Left cardiac atrium (tissue), 4 donors: ENCODE results near the gene CD46. TPM values are rescaled to one million over a fixed set of nuclear protein-coding genes. Genes with fewer than 3 reads are reported as not detected.

ENCODE experiments used
- ATAC-seq, 2 donors: fragments of 200-7000 bp; cut with Tn5 transposase; one replicate each; pipeline ENCODE4 v1.9.1; 2020; ENCODE audit warnings: mild to moderate bottlenecking in 2 of 2, moderate library complexity in 2 of 2
- DNase-seq: peaks from one replicate; pipeline ENCODE4 v3.0.0-alpha.2; 2020
- intact Hi-C, 2 donors: fragments of 100-400 bp; cut with DNase I; formaldehyde crosslinking; loops; one replicate each; pipeline versions ENCODE4 v1.14.1 to v1.15.1; 2022 to 2023
- total RNA-seq, 2 donors: library from RNA; stranded (reverse); fragmentation: NEBNext Ultra II Directional; extraction: Animal tissue kit (Norgen Biotek cat#: 25700); gene quantifications; one replicate each; pipeline ENCODE4 v1.2.1, GENCODE V29; 2021
- donor health status: DM: no; HTN: yes; CAD: no.
- donor health status: DM: no; HTN: yes; CAD: no; lungs with severe emphysema.
- donor health status: DM: yes; HTN: yes; CAD: no.
- donor health status: Dilated cardiomyopathy.

Gene CD46
- total RNA-seq, 2 donors from 2014 or later = 108 to 110 TPM

- ATAC-seq (no peak), DNase-seq (no peak)
- intact Hi-C loops = no loop called here
Measured at GRCh38 chr1:207808911-207809555, 57.2 kb downstream of the CD46 start.

GRCh38 chr1:207810173-207810572 lies 58.3 kb downstream of the CD46 start:
- no peak for ATAC-seq
- no peak for DNase-seq
- intact Hi-C loops = no loop called here

DNA sequence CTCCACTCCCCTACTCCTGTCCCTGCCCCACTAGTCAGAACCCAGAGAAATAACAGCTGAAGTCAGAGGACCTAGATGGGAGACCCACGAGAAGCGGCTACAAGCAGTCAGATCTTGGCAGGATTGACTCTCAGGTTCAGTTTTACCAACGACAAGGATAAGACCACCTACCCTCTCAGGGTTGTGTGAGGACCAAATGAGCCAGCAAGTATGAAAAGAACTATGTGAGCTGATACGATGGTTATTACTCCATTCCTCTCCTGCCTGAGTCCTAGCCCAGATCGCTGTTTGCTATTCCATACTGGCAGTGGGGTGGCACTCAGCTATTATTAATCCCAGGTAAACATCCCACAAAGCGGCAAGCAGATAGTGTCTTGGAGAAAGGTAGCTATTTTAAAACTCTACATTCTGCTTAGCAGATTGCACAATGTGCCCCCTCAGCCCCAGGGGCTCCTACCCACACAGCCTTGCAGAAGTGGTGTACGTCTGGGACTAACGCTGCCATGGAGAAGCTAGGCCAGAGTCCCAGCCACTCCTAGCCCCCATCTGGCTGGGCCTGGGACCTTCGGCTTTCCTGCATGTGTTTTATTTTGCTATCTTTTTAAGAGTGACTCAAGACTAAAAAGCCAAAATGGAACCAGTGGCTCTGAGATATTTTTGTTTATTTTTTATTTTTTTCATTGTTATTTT lies 58.9 kb downstream of the CD46 start:
- ATAC-seq = no peak
- intact Hi-C loops = no loop called here
- no peak for DNase-seq

DNA sequence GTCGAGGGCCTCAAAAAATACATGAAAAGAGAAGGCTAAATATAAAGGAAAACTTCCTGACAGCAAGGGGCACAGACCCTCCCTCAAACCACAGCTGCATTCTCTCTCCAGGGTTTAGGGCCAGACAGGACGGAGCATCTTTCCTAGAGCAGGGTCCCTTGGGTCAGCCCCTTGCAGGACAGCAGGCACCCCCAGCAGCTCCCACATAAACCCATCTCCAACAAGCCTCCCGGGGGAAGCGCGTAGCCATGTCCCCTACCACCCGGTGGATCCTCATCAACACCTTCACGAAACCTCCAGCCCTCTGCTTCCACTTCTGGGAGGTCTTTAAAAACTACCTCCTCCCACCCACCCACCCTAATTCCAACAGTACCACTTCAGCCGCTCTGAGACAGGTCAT lies 59.5 kb downstream of the CD46 start:
- ATAC-seq (no peak), DNase-seq (no peak)
- intact Hi-C loops = no loop called here

DNA sequence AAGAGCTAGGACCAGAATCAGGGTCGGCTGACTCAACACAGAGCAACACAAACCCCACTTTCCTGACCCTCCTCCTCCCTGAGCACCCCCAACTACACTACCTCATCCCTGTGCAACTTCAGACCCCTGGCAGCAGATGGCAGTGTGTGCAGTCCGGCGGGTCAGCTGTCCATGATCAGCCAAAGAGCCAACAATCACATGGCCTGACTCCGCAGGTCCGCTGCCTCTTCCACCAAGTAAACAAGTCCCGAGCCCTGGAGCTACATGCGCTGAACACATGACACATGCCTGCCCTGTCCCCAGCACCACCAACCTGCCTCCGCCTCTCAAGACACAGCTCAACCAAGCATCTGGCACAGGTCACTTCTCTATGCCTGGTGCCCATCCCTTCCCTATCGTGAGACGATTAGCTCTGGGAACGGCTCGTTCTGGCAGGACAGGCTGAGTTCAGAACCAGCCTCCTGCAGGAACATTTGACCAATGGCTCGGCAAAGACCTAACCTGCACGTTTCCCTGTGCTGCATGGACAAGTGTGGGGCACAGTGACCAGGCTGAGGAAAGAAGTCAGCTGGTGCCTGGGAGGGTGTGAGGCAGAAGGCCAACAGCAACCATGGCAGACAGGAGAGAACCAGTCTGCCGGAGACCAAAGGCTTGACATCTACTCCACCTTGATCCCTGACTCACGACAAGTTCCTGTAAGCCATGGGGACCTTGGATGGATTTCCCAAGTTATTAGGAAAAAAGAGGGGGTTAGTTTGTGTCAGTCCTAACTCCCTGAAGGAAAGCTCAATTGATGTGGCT lies 60.3 kb downstream of the CD46 start:
- DNase-seq (peak; percentile 73), ATAC-seq (peak; percentile 22 to 49)
- intact Hi-C loops = no loop called here

DNA sequence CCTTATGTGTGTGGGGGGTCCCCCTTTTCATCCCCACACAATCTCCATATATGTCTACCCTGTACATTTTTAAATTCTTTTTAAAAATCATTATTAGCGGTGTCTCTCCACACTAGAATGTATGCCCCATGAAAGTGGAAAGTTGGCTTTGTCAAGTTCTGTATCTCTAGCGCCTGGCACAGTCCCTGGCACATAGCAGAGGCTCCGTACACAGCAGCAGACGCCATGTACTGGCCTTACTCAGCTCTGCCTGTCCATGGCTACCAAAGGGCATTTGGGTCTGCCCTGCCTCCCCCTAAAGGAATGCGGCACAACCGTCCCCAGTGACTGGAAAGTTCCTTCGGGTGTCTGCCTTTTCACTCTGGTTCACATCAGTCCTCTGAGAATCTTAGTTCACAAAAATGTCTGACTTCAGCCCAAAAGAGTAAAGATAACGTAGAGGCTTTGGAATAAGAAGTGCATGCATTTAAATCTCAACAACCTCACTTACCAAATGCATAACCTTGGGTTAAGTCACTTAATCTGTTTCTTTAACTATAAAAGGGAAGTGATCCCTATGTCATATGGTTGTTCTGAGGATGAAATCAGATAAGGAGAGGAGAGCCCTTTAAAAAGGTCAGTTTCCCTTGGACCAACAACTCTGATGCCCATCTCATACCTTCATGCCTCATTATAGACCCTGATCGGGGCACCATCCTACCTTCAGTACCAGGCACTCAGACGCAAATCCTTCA lies 61.1 kb downstream of the CD46 start:
- DNase-seq (no peak), ATAC-seq (no peak)
- intact Hi-C loops = no loop called here

GRCh38 chr1:207813512-207813881 lies 61.6 kb downstream of the CD46 start:
- DNase-seq (no peak), ATAC-seq (no peak)
- intact Hi-C loops = no loop called here

- no peak for DNase-seq
- intact Hi-C loops = no loop called here
- ATAC-seq = no peak
Measured at GRCh38 chr1:207813946-207814345, 62.1 kb downstream of the CD46 start.

- DNase-seq = no peak
- intact Hi-C loops = no loop called here
- peak in 1 of 2 donors; percentile 12 for ATAC-seq
Measured at GRCh38 chr1:207814469-207814868, 62.6 kb downstream of the CD46 start.

DNA sequence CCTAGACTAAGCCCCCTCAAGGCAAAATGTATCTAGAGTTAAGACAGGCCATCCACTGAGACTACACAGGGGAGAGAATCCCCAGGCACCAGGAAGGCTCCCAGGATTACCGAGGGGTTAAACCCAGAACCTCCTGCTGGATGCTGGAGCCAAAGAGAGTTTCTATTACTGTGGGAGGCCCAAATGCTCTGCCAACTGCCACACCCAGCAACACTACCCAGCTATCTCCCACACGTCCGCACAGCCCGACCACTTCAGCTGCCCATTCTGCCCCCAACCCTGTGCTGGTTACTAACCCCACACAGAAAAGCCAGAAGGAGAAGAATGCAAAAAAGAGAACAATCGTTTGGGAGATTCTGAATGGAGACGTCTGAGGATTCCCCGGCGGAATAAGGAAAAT lies 63.6 kb downstream of the CD46 start:
- DNase-seq (no peak), ATAC-seq (peak in 1 of 2 donors; percentile 5)
- intact Hi-C loops = no loop called here

GRCh38 chr1:207815913-207816291 lies 64.0 kb downstream of the CD46 start:
- intact Hi-C loops = no loop called here
- no peak for ATAC-seq
- no peak for DNase-seq

DNA sequence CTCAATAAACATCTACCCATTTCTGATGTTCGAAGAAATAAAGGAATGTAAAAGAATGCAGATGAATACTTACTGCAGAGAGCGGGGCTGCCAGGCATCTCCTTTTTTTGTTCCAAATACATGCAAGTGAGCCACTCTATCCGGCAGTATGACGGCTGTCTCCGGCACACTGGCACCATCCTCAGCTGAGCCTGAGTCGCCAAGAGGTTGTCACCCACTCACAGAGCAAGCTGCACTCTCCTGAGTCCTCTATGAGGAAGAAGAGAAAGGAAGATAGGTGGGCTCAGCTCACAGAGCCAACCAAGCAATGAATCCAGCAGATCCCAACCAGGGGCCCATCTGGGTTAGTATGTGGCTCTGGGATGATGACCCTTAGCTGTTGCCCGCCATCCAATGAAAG lies 65.3 kb downstream of the CD46 start:
- no peak for DNase-seq
- intact Hi-C loops = no loop called here
- ATAC-seq = no peak

DNA sequence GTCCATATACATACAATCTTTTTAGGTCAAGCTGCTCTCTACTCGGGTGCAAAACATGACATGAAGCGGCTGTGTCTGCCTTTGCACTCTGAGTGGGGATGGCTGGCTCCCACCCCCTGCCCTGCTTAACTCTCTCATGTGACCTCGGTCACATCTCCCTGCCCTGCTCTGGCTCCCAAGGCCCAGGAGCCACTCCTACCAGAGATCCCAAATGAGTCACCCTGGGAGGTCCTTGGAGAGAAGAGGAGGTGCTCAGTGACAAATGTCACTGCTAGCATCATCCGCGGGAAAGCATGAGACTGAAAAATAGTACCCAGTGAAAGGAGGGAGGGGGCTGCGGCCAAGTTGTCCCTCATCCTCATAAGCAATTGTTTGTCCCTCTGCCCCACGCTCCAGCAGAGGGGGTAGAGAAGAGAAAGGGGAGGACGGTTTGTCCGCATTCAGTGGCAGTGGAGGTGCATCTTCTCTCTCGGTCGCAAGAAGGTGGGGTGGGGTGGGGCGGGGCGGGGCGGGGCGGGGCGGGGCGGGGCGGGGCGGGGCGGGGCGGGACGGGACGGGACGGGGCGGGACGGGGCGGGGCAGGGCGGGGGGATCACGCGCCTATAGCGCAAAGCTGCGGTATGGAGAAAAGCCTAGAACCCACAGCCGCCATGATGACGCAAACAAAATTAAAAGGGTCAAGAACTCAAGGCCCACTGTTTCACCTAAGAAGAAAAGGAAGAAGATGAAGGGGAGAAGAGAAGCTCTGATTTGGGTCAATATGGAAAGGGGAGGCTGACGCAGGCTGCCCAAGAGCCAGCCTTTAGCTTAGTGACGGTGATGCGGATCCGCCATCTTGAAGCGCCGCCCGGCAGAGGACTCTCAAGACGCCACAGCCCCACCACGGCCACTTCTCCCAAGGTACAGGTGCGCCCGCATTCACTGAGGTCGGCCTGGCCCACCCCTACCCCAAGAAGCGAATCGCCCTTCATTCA lies 66.2 kb downstream of the CD46 start:
- peak; percentile 65 for DNase-seq
- intact Hi-C loops = no loop called here
- peak in 1 of 2 donors; percentile 46 for ATAC-seq

DNA sequence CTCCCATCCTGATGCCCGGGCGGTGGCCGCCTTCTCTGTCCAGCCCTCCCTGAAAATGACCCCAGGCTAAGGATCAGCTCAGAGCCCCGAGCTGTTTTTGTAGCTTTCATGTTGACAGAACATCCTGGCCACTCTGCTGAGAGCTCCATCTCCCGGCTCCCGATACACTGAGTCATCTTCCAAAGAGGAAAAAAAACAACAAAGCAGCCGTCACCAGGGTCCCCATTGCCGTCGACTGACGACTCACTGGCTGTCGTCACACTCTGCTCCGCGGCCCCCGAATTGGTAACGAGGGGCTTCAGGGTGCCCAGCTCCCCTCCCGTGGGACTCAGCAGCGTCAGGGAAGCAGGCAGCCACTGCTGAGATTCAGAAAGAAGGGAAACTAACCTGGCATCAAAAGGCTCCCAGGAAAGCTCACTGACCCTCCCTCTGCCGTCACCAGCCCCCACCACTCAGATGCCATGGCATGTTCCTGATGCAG lies 67.2 kb downstream of the CD46 start:
- ATAC-seq (no peak), DNase-seq (no peak)
- intact Hi-C loops = no loop called here

DNA sequence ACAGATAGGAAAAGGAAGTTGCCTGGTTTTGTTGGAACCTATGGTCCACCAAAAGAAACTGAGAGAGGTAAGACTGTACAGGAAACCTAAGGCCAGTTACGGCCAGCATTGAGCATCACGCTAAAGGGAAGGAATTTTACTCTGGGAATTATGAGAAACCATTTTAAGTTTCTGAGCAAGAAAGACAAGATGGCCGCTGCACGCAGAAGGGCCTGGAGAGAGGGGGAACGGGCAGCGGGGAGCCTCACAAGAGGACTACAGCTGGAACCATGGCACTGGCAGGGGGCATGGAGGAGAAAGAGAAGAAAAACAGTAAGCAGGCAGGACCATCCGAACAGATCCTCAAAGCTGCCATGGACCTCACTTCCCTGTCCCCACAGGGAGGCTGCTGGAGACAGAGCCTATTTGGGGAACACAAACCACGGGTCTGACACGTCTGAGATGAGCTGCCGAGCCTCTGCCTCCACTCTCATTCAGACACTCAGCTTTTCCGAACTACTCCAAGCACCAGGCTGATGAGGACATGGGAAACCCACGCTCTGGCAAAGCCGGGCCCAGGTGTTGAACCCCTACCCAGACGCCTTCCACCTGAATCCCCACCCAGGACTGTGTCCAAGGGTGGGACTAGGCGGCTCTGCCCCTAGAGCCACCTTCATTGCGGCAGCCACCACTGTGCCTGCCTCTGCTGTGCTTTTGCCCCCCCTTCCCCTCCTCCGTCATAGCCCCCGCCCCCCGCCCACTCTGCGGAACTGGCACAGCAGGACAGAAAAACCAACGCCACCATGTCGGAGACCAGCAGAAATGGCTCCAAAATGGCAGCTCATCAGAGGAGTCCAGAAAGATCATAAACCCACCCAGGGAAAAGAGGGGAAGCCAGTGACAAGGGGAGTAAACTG lies 69.0 kb downstream of the CD46 start:
- intact Hi-C loops = no loop called here
- DNase-seq = no peak
- no peak for ATAC-seq

- DNase-seq = no peak
- intact Hi-C loops = no loop called here
Measured at GRCh38 chr1:207821464-207822045, 69.7 kb downstream of the CD46 start.

DNA sequence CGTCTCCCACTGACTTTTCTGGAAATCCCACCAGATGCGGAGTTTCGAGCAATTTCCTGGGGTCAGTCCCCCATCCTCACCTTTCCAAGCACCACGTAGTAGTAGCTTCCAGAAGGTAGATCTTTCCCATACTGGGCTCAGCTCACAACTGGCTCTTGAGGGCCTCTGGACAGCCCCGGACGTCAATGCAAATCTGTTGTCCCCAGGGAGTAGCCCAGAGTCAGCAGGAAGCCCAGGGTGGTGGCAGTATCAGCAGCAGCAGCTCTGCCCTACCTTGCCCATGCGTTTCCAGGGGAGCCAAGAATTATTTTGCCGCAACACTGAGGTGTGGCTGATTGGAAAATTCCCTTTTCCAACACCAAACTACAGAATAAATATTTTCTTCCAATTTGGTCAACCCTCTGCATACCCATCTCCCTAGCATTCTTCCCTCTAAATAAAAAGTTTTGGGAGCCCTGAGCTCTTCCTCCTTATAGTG lies 70.3 kb downstream of the CD46 start:
- DNase-seq (no peak), ATAC-seq (no peak)
- intact Hi-C loops = no loop called here

More at GRCh38 chr1:207821464-207822045, 69.7 kb downstream of the CD46 start:
- no peak for ATAC-seq
